K562 (cell line): ENCODE results near the gene TEX38. TPM values are rescaled to one million over a fixed set of nuclear protein-coding genes. Genes with fewer than 3 reads are reported as not detected.

Source experiments
- ETV1 ChIP-seq: fragments of 450-650 bp; conservative IDR thresholded peaks from 2 replicates; pipeline ENCODE4 v1.6.1; 2016; ENCODE audit warnings: missing genetic modification characterization, control low read depth, low read depth, missing compliant biosample characterization
- HDAC2 ChIP-seq: fragments of 450-650 bp; IDR thresholded peaks from 2 replicates; pipeline ENCODE4 v1.6.1; 2016; ENCODE audit warnings: mild to moderate bottlenecking
- KLF16 ChIP-seq: IDR thresholded peaks from 2 replicates; pipeline ENCODE4 v1.6.1; 2016; ENCODE audit warnings: antibody characterized with exemption
- MAZ ChIP-seq, 2 experiments: fragments of 450-650 bp in 1 of 2; sonication (generic) in 1 of 2; formaldehyde crosslinking; IDR thresholded peaks in 1 of 2; conservative IDR thresholded peaks in 1 of 2; 2 replicates each; pipeline versions ENCODE4 v1.4.0 to v1.5.0; 2020; ENCODE audit warnings: mild to moderate bottlenecking in 1 of 2, missing genetic modification reagents in 1 of 2
- MBD1 ChIP-seq: fragments of 250-450 bp; sonication (Bioruptor Pico); IDR thresholded peaks from 2 replicates; pipeline ENCODE4 v1.8.0; 2022; ENCODE audit warnings: inconsistent platforms
- MCM5 ChIP-seq: fragments of 450-650 bp; IDR thresholded peaks from 2 replicates; pipeline ENCODE4 v1.6.1; 2016; ENCODE audit warnings: low read depth
- NR1H2 ChIP-seq: sonication (generic); formaldehyde crosslinking; IDR thresholded peaks from 2 replicates; pipeline ENCODE4 v1.4.0; 2020; ENCODE audit warnings: mild to moderate bottlenecking, missing genetic modification reagents
- NR4A1 ChIP-seq, 2 experiments: fragments of 250-450 bp in 1 of 2; fragments of 450-650 bp in 1 of 2; sonication (Bioruptor Pico) in 1 of 2; IDR thresholded peaks; 2 replicates each; pipeline versions ENCODE4 v1.4.0 to v1.6.1; 2016 to 2020; ENCODE audit warnings: mild to moderate bottlenecking in 2 of 2, missing compliant biosample characterization in 1 of 2, missing genetic modification characterization in 1 of 2, moderate library complexity in 1 of 2
- RBM25 ChIP-seq: fragments of 200-400 bp; formaldehyde crosslinking; IDR thresholded peaks from 2 replicates; pipeline ENCODE4 v1.6.1; 2018; ENCODE audit warnings: low read length, low read depth, moderate library complexity; ENCODE audit not compliant: severe bottlenecking
- RFX7 ChIP-seq: fragments of 250-450 bp; sonication (Bioruptor Pico); IDR thresholded peaks from 2 replicates; pipeline ENCODE4 v1.5.1; 2021; ENCODE audit warnings: mild to moderate bottlenecking
- SIX5 ChIP-seq, 2 experiments: IDR thresholded peaks; 2 replicates each; pipeline ENCODE4 v1.6.1; 2011; ENCODE audit warnings: low read length in 2 of 2, borderline replicate concordance in 1 of 2, low read depth in 1 of 2, mild to moderate bottlenecking in 1 of 2, moderate library complexity in 1 of 2; ENCODE audit not compliant: insufficient read depth in 1 of 2
- SRF ChIP-seq, 2 experiments: fragments of 250-450, 450-650 bp in 1 of 2; sonication (Bioruptor Pico) in 1 of 2; sonication (generic) in 1 of 2; formaldehyde crosslinking; IDR thresholded peaks; 2 replicates each; pipeline versions ENCODE4 v1.5.0 to v1.5.1; 2020 to 2022; ENCODE audit warnings: mild to moderate bottlenecking in 1 of 2, missing genetic modification reagents in 1 of 2
- YBX1 ChIP-seq: fragments of 450-650 bp; IDR thresholded peaks from 2 replicates; pipeline ENCODE4 v1.7.1; 2016; ENCODE audit warnings: mild to moderate bottlenecking
- YY1 ChIP-seq, 3 experiments: IDR thresholded peaks; 2 replicates each; pipeline ENCODE4 v1.6.1; 2011; ENCODE audit warnings: low read length in 2 of 3, mild to moderate bottlenecking in 2 of 3, moderate library complexity in 2 of 3, borderline replicate concordance in 1 of 3, control low read depth in 1 of 3, low read depth in 1 of 3; ENCODE audit not compliant: insufficient read depth in 3 of 3, insufficient replicate concordance in 2 of 3, control insufficient read depth in 1 of 3, insufficient read length in 1 of 3; ENCODE audit errors: extremely low read depth in 1 of 3
- ZBTB1 ChIP-seq: sonication (generic); formaldehyde crosslinking; IDR thresholded peaks from 2 replicates; pipeline ENCODE4 v1.8.1; 2023; ENCODE audit warnings: missing genetic modification reagents, low read depth, mild to moderate bottlenecking, borderline replicate concordance
- ZBTB26 ChIP-seq: fragments of 450-650 bp; formaldehyde crosslinking; IDR thresholded peaks from 2 replicates; pipeline ENCODE4 v1.4.0; 2022; ENCODE audit warnings: missing genetic modification characterization
- ZKSCAN8 ChIP-seq: fragments of 200-800 bp; sonication (Bioruptor generic); IDR thresholded peaks from 2 replicates; pipeline ENCODE4 v1.6.1; 2016; ENCODE audit warnings: missing genetic modification characterization, missing compliant biosample characterization
- ZNF121 ChIP-seq: sonication (generic); formaldehyde crosslinking; conservative IDR thresholded peaks from 2 replicates; pipeline ENCODE4 v1.8.0; 2022; ENCODE audit warnings: missing genetic modification reagents
- ZSCAN29 ChIP-seq: fragments of 450-650 bp; IDR thresholded peaks from 2 replicates; pipeline ENCODE4 v1.6.1; 2017
- polyA plus RNA-seq, 8 experiments: library from polyadenylated mRNA; depleted of rRNA in 4 of 8; stranded (reverse) in 5 of 8; unstranded in 3 of 8; fragments of >200 nt; fragmentation: Nextera tagmentation in 2 of 8; fragmentation: Illumina TruSeq in 1 of 8; extraction: Ambion mirVana in 2 of 8; extraction: Trizol in 1 of 8; gene quantifications; 2 replicates each; pipeline versions ENCODE4 v1.2.1 to v1.2.3, GENCODE V29; 2011 to 2014; ENCODE audit warnings: inconsistent platforms in 1 of 8, missing spikeins in 1 of 8
- total RNA-seq, 7 experiments: library from RNA; depleted of rRNA in 6 of 7; stranded (reverse); fragments of >200 nt in 6 of 7; fragmentation: Illumina TruSeq in 2 of 7; extraction: Trizol in 2 of 7; gene quantifications; 2 replicates each; pipeline versions ENCODE4 v1.2.1 to v1.2.3, GENCODE V29; 2011 to 2021; ENCODE audit warnings: low replicate concordance in 1 of 7

The TEX38 gene
- total and polyA plus RNA-seq, 9 of the 15 experiments (the other 6 are each of a cell fraction or from before 2014, with no cell fraction given): not detected

DNA sequence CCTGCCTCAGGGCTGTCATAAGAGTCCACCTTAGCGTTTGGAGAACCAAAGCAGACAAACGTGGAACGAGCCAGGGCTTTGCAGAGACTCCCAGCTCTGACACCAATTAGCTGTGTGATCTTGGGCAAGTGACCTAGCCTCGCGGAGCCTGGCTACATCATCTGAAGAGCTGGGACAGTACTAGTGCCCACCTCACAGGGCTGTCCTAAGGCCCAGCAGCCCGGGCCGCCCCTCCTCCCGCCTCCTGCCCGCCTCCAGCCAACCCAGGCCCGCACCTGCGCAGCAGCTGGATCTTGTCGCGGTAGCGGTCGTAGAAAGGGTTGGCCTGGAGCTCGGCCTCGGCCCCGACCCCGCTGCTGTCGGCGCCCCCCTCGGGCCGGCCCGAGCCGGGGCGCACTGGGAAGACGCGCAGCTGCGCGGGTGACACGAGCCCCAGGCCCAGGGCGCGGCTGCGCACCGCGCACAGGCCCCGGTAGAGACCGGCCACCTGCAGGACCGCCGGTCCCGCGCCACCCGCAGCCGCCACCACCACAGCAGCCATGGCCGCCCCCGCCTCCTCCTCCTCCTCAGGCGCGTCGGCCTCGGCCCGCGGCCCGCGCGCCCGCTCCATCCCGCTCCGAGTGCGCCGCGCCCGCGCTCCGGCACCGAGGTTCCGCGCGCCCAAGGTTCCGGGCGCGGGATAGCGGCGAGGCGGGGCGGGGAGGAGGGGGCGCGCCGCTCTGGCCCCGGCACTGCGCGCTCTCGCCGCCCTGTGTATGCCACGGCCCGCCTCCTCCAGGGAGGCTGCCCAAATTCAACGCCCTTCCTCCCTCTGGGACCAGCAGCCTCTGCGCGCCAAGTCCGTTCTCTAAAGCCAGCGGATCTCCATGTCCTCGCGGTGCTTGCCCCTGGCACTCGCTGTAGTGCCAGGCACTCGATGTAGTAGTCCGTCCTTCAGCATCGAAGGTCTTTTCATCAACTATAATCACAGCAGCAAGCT is 3.6 kb upstream of the TEX38 start, which contains the start of gene ATPAF1 (continued):
- no peak for TF ChIP-seq ZBTB26
- no peak for TF ChIP-seq NR4A1 (CRISPR knock-in tag; IDR thresholded peaks at IDR 0.05)
- no peak for TF ChIP-seq NR4A1 (tag; IDR thresholded peaks at IDR 0.05)
- TF ChIP-seq SIX5 (IDR thresholded peaks at IDR 0.05; ENCODE audit: borderline replicate concordance in 1 of 2, insufficient read depth in 1 of 2, low read depth in 1 of 2, low read length in 2 of 2): peak; percentile 6; a peak in 1 of 4 replicates
- TF ChIP-seq YY1 (IDR thresholded peaks at IDR 0.05; ENCODE audit: borderline replicate concordance in 1 of 3, control insufficient read depth in 1 of 3, extremely low read depth in 1 of 3, insufficient read depth in 3 of 3, insufficient read length in 1 of 3, insufficient replicate concordance in 2 of 3, low read depth in 1 of 3, low read length in 2 of 3): peak; percentile 60 to 88 (median 80)
- no peak for TF ChIP-seq KLF16
- no peak for TF ChIP-seq ZKSCAN8 (CRISPR knock-in tag)
- TF ChIP-seq YBX1: no peak
- peak; percentile 91 for TF ChIP-seq ZBTB1
- no peak for TF ChIP-seq ZSCAN29
- TF ChIP-seq MCM5: no peak
- TF ChIP-seq RFX7: no peak
- TF ChIP-seq SRF (CRISPR knock-in tag; IDR thresholded peaks at IDR 0.05): peak in 1 of 2 experiments; percentile 57; a peak in 1 of 4 replicates
- TF ChIP-seq ZNF121 (CRISPR knock-in tag): no peak
- TF ChIP-seq MAZ (CRISPR knock-in tag; conservative IDR thresholded peaks at IDR 0.05 in 1 of 2, IDR thresholded peaks at IDR 0.05 in 1 of 2): peak; percentile 12 to 60; a peak in 2 of 4 replicates
- TF ChIP-seq NR1H2 (CRISPR knock-in tag): no peak
- no peak for TF ChIP-seq MBD1
- TF ChIP-seq RBM25: peak; percentile 49
- no peak for TF ChIP-seq HDAC2
- TF ChIP-seq ETV1 (tag): no peak
